A549 (cell line): ENCODE measurements around the gene AQR. TPM values are rescaled to one million over a fixed set of nuclear protein-coding genes. Genes with fewer than 3 reads are reported as not detected.

Experiments used
- ATAC-seq, 2 experiments: fragments of 200-7000 bp in 1 of 2; fragments of >200 bp in 1 of 2; cut with Nextera tagmentation in 1 of 2; cut with Tn5 transposase in 1 of 2; 3 replicates each; pipeline versions ENCODE4 v1.8.0 to v1.9.1; 2018 to 2020; ENCODE audit warnings: mild to moderate bottlenecking in 1 of 2, moderate library complexity in 1 of 2
- CTCF ChIA-PET: fragments of 300-600 bp; sonication (Branson Sonifier 250); formaldehyde crosslinking; extraction: SDS; loops from one replicate; lab custom pipeline; 2021; ENCODE audit warnings: antibody characterized with exemption, inconsistent platforms; lab: Yijun Ruan, JAX
- POLR2A ChIA-PET: fragments of 350-600 bp; formaldehyde crosslinking; extraction: SDS; loops from one replicate; lab custom pipeline; 2021; ENCODE audit warnings: antibody characterized with exemption, inconsistent platforms; lab: Yijun Ruan, JAX
- DNase-seq, 2 experiments: peaks; one replicate each; pipeline versions ENCODE4 v3.0.0 to v3.0.0-alpha.2; 2011 to 2016; ENCODE audit warnings: low read depth in 1 of 2, low spot score in 1 of 2
- FAIRE-seq: peaks from 2 replicates; lab custom pipeline; 2011; peaks lifted over from hg19 to GRCh38; lab: Jason Lieb, UNC
- H3K27ac ChIP-seq, 2 experiments: fragments of >200 bp; sonication (Bioruptor Twin); formaldehyde crosslinking; 3 replicates each; pipeline ENCODE4 v1.5.1; 2016 to 2017
- H3K4me1 ChIP-seq: fragments of >200 bp; sonication (Bioruptor Twin); formaldehyde crosslinking; 3 replicates; pipeline ENCODE4 v1.6.1; 2016
- H3K4me2 ChIP-seq: fragments of >200 bp; sonication (Bioruptor Twin); formaldehyde crosslinking; 3 replicates; pipeline ENCODE4 v1.6.1; 2016
- H3K4me3 ChIP-seq: fragments of >200 bp; sonication (Bioruptor Twin); formaldehyde crosslinking; 3 replicates; pipeline ENCODE4 v1.5.1; 2016
- H3K9me3 ChIP-seq: fragments of >200 bp; sonication (Bioruptor Twin); formaldehyde crosslinking; 3 replicates; pipeline ENCODE4 v1.6.1; 2016
- CBX8 ChIP-seq: fragments of 200-600 bp; sonication (generic); IDR thresholded peaks from 2 replicates; pipeline ENCODE4 v1.6.1; 2016
- CHD2 ChIP-seq: fragments of 150-350 bp; IDR thresholded peaks from 2 replicates; pipeline ENCODE4 v1.6.1; 2014; ENCODE audit warnings: low read length; ENCODE audit not compliant: partially characterized antibody
- CHD4 ChIP-seq: fragments of 200-600 bp; sonication (generic); IDR thresholded peaks from 2 replicates; pipeline ENCODE4 v1.6.1; 2016; ENCODE audit warnings: antibody characterized with exemption, mild to moderate bottlenecking, borderline replicate concordance
- EHMT2 ChIP-seq: fragments of 200-600 bp; sonication (generic); IDR thresholded peaks from 2 replicates; pipeline ENCODE4 v1.6.1; 2016; ENCODE audit warnings: antibody characterized with exemption, low read depth, mild to moderate bottlenecking, moderate library complexity
- EP300 ChIP-seq, 2 experiments: fragments of >200 bp; sonication (Bioruptor Twin); formaldehyde crosslinking; IDR thresholded peaks; 2 replicates in 1 of 2; 3 replicates in 1 of 2; pipeline ENCODE4 v1.6.1; 2016 to 2017
- FOSL2 ChIP-seq, 2 experiments: fragments of 450-650 bp in 1 of 2; fragments of >200 bp in 1 of 2; sonication (Bioruptor Twin) in 1 of 2; formaldehyde crosslinking; IDR thresholded peaks; 2 replicates each; pipeline versions ENCODE4 v1.5.0 to v1.6.1; 2016 to 2020; ENCODE audit warnings: mild to moderate bottlenecking in 1 of 2, moderate library complexity in 1 of 2
- HOXA7 ChIP-seq: fragments of 250-450 bp; sonication (Bioruptor Pico); IDR thresholded peaks from 2 replicates; pipeline ENCODE4 v1.5.0; 2020; ENCODE audit warnings: mild to moderate bottlenecking, moderate library complexity
- HOXB13 ChIP-seq: fragments of 250-450 bp; sonication (Bioruptor Pico); IDR thresholded peaks from 2 replicates; pipeline ENCODE4 v1.5.0; 2020; ENCODE audit warnings: low read depth, mild to moderate bottlenecking, moderate library complexity
- HOXB5 ChIP-seq: fragments of 250-450 bp; sonication (Bioruptor Pico); IDR thresholded peaks from 2 replicates; pipeline ENCODE4 v1.5.0; 2020; ENCODE audit warnings: mild to moderate bottlenecking, moderate library complexity
- KDM5A ChIP-seq: fragments of 200-600 bp; sonication (generic); IDR thresholded peaks from 2 replicates; pipeline ENCODE4 v1.6.1; 2016; ENCODE audit warnings: antibody characterized with exemption, mild to moderate bottlenecking
- MAZ ChIP-seq: fragments of 150-350 bp; IDR thresholded peaks from 2 replicates; pipeline ENCODE4 v1.6.1; 2014; ENCODE audit warnings: antibody characterized with exemption, low read depth, low read length, borderline replicate concordance
- NFE2L2 ChIP-seq: fragments of 150-350 bp; conservative IDR thresholded peaks from 2 replicates; pipeline ENCODE4 v1.6.1; 2014; ENCODE audit warnings: low read length
- NPAS2 ChIP-seq: fragments of 250-450 bp; sonication (Bioruptor Pico); IDR thresholded peaks from 2 replicates; pipeline ENCODE4 v1.8.0; 2022; ENCODE audit warnings: mild to moderate bottlenecking, moderate library complexity, borderline replicate concordance
- NR3C1 ChIP-seq: fragments of >200 bp; sonication (Bioruptor Twin); formaldehyde crosslinking; IDR thresholded peaks from 3 replicates; pipeline ENCODE4 v1.6.1; 2017
- PHF8 ChIP-seq: fragments of 200-600 bp; sonication (generic); IDR thresholded peaks from 2 replicates; pipeline ENCODE4 v1.6.1; 2016; ENCODE audit warnings: low read depth, mild to moderate bottlenecking, antibody characterized with exemption, moderate library complexity, borderline replicate concordance
- RCOR1 ChIP-seq: fragments of 150-350 bp; IDR thresholded peaks from 2 replicates; pipeline ENCODE4 v1.6.1; 2014; ENCODE audit warnings: antibody characterized with exemption, low read length, low read depth
- ZNF302 ChIP-seq: fragments of 250-450 bp; sonication (Bioruptor Pico); IDR thresholded peaks from 2 replicates; pipeline ENCODE4 v1.9.0; 2021; ENCODE audit warnings: inconsistent platforms, mild to moderate bottlenecking, moderate library complexity
- ZSCAN20 ChIP-seq: fragments of 250-450 bp; sonication (Bioruptor Pico); IDR thresholded peaks from 2 replicates; pipeline ENCODE4 v1.8.0; 2022; ENCODE audit warnings: mild to moderate bottlenecking, moderate library complexity
- WGBS: methylation state at CpG from one replicate; pipeline ENCODE4 v1.1.6; 2017; ENCODE audit errors: missing lambda C conversion rate; 5-methylcytosine and 5-hydroxymethylcytosine counted together
- polyA plus RNA-seq, 4 experiments: library from polyadenylated mRNA; depleted of rRNA in 3 of 4; stranded (reverse); fragments of >200 nt; fragmentation: RNase III in 1 of 4; extraction: RNeasy Plus Mini Kit Qiagen cat#74134 plus additional on column Dnase treatment in 1 of 4; gene quantifications; 2 replicates in 3 of 4; 3 replicates in 1 of 4; pipeline ENCODE4 v1.2.3, GENCODE V29; 2011 to 2017
- TF ChIP-seq, protein P1 (sequence below): fragments of 200-600 bp; sonication (generic); IDR thresholded peaks from 2 replicates; pipeline ENCODE4 v1.6.1; 2016; ENCODE audit warnings: antibody characterized with exemption, mild to moderate bottlenecking, moderate library complexity
- TF ChIP-seq, protein P2 (sequence below): IDR thresholded peaks from 2 replicates; pipeline ENCODE4 v1.6.1; 2012
- TF ChIP-seq, protein P3 (sequence below): IDR thresholded peaks from 2 replicates; pipeline ENCODE4 v1.6.1; 2012
- TF ChIP-seq, protein P4 (sequence below): fragments of >200 bp; sonication (Bioruptor Twin); formaldehyde crosslinking; IDR thresholded peaks from 3 replicates; pipeline ENCODE4 v1.5.1; 2016
- TF ChIP-seq, protein P5 (sequence below): fragments of 250-450 bp; sonication (Bioruptor Pico); IDR thresholded peaks from 2 replicates; pipeline ENCODE4 v1.5.0; 2021; ENCODE audit warnings: mild to moderate bottlenecking, moderate library complexity, borderline replicate concordance

AQR gene
- polyA plus RNA-seq, 2 of the 4 experiments (the other 2 are of a cell fraction) = 22.3 to 58.5 TPM

DNA sequence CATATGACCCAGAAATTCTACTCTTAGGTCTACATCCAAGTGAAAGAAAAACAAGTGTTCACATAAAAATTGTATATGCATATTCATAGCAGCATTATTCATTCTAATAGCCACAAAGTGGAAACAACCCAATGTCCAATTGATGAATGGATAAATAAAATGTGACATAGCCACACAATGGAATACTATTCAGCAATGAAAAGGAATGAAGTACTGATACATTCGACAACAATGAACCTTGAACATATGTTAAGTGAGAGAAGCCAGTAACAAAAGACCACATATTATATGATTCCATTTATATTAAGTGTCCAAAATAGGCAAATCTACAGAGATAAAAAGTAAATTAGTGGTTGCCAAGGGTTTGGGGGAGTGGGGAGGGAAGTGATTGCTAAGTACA lies 104.0 kb downstream of the AQR start:
- no peak overlapping the region for H3K4me2 ChIP-seq
- H3K4me3 ChIP-seq = no peak overlapping the region
- H3K9me3 ChIP-seq = no peaks in the 10 kb centered on the region
- TF ChIP-seq PHF8 (no peak), EHMT2 (no peak), HOXB13 (no peak), ZNF302 (CRISPR knock-in tag) (no peak), ZSCAN20 (CRISPR knock-in tag) (no peak)
- TF ChIP-seq, protein P1, sequence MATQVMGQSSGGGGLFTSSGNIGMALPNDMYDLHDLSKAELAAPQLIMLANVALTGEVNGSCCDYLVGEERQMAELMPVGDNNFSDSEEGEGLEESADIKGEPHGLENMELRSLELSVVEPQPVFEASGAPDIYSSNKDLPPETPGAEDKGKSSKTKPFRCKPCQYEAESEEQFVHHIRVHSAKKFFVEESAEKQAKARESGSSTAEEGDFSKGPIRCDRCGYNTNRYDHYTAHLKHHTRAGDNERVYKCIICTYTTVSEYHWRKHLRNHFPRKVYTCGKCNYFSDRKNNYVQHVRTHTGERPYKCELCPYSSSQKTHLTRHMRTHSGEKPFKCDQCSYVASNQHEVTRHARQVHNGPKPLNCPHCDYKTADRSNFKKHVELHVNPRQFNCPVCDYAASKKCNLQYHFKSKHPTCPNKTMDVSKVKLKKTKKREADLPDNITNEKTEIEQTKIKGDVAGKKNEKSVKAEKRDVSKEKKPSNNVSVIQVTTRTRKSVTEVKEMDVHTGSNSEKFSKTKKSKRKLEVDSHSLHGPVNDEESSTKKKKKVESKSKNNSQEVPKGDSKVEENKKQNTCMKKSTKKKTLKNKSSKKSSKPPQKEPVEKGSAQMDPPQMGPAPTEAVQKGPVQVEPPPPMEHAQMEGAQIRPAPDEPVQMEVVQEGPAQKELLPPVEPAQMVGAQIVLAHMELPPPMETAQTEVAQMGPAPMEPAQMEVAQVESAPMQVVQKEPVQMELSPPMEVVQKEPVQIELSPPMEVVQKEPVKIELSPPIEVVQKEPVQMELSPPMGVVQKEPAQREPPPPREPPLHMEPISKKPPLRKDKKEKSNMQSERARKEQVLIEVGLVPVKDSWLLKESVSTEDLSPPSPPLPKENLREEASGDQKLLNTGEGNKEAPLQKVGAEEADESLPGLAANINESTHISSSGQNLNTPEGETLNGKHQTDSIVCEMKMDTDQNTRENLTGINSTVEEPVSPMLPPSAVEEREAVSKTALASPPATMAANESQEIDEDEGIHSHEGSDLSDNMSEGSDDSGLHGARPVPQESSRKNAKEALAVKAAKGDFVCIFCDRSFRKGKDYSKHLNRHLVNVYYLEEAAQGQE = no peak
- TF ChIP-seq, protein P2, sequence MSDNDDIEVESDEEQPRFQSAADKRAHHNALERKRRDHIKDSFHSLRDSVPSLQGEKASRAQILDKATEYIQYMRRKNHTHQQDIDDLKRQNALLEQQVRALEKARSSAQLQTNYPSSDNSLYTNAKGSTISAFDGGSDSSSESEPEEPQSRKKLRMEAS = no peak
- TF ChIP-seq, all 56 proteins: peak for 0
- ChIA-PET CTCF (interaction anchor here (1.2 kb wide), 1 partner anchor 157 kb away, joined by 4 read pairs; no protein-coding TSS in a partner anchor), POLR2A (no interaction called here)
- DNase-seq (no peak), FAIRE-seq (peak; percentile 13), ATAC-seq (no peak)
- no peak overlapping the region for H3K27ac ChIP-seq
- no peaks in the 10 kb centered on the region for H3K4me1 ChIP-seq
- WGBS = 95% methylated on average over 1 of the region's 1 CpG

GRCh38 chr15:34861214-34861613 lies 108.3 kb downstream of the AQR start:
- H3K4me2 ChIP-seq = no peak overlapping the region
- TF ChIP-seq, protein P3, sequence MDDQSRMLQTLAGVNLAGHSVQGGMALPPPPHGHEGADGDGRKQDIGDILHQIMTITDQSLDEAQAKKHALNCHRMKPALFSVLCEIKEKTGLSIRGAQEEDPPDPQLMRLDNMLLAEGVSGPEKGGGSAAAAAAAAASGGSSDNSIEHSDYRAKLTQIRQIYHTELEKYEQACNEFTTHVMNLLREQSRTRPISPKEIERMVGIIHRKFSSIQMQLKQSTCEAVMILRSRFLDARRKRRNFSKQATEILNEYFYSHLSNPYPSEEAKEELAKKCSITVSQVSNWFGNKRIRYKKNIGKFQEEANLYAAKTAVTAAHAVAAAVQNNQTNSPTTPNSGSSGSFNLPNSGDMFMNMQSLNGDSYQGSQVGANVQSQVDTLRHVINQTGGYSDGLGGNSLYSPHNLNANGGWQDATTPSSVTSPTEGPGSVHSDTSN = no peak
- TF ChIP-seq, protein P4, sequence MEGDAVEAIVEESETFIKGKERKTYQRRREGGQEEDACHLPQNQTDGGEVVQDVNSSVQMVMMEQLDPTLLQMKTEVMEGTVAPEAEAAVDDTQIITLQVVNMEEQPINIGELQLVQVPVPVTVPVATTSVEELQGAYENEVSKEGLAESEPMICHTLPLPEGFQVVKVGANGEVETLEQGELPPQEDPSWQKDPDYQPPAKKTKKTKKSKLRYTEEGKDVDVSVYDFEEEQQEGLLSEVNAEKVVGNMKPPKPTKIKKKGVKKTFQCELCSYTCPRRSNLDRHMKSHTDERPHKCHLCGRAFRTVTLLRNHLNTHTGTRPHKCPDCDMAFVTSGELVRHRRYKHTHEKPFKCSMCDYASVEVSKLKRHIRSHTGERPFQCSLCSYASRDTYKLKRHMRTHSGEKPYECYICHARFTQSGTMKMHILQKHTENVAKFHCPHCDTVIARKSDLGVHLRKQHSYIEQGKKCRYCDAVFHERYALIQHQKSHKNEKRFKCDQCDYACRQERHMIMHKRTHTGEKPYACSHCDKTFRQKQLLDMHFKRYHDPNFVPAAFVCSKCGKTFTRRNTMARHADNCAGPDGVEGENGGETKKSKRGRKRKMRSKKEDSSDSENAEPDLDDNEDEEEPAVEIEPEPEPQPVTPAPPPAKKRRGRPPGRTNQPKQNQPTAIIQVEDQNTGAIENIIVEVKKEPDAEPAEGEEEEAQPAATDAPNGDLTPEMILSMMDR = no peak
- TF ChIP-seq HOXB5 (no peak), CHD4 (no peak), FOSL2 (IDR thresholded peaks at IDR 0.05) (no peak), FOSL2 (CRISPR knock-in tag; IDR thresholded peaks at IDR 0.05) (no peak), NPAS2 (CRISPR knock-in tag) (no peak)
- WGBS = 95% methylated on average over 4 of the region's 4 CpGs
- H3K4me1 ChIP-seq = peaks cover 4% of the 10 kb centered on the region; the same call in 1 of the 3 replicates
- ATAC-seq = no peak
- DNase-seq = no peak
- no peaks in the 10 kb centered on the region for H3K9me3 ChIP-seq
- ChIA-PET POLR2A (interaction anchor here (0.9 kb wide), 1 partner anchor 9 kb away, joined by 3 read pairs; no protein-coding TSS in a partner anchor), CTCF (interaction anchor here (0.9 to 1.8 kb wide), 2 partner anchors 8 to 240 kb away, joined by 3 to 5 read pairs; no protein-coding TSS in a partner anchor)
- no peak overlapping the region for H3K27ac ChIP-seq
- no peak for FAIRE-seq
- no peak overlapping the region for H3K4me3 ChIP-seq

DNA sequence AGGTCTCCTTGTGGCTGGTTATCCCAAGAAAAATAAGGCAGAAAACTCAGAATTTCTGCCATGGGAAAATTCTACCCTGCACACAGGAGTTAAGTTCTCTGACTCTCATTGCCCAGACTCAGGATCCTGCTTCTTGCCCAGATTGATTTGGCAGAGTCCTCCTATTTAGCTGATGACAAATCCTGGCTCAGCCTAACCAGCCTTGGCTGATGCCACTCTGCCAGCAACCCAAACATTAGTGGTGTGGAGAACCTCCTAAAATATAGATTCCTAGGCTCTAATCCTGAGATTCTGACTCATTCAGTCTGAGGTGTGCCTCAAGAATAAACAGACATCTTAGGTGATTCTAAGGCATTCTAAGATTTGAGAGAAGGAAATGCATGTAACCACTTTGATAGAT lies 113.6 kb downstream of the AQR start:
- H3K9me3 ChIP-seq = no peaks in the 10 kb centered on the region
- DNase-seq (no peak), FAIRE-seq (no peak), ATAC-seq (peak; percentile 46 to 57; a peak in 4 of 6 replicates)
- ChIA-PET CTCF (interaction anchor here (1.6 kb wide), 1 partner anchor 17 kb away, joined by 3 read pairs; no protein-coding TSS in a partner anchor), POLR2A (no interaction called here)
- H3K27ac ChIP-seq = peak overlapping the region in 1 of 2 experiments; percentile 53; a peak in 3 of 6 replicates
- peak overlapping the region; percentile 16 for H3K4me2 ChIP-seq
- peaks cover 17% of the 10 kb centered on the region; the same call in 2 of the 3 replicates for H3K4me1 ChIP-seq
- no peak overlapping the region for H3K4me3 ChIP-seq
- TF ChIP-seq NPAS2 (CRISPR knock-in tag) (no peak), NFE2L2 (no peak), HOXA7 (CRISPR knock-in tag) (no peak), KDM5A (no peak), EP300 (IDR thresholded peaks at IDR 0.05) (no peak), CHD4 (no peak), RCOR1 (no peak), EHMT2 (no peak), NR3C1 (no peak), CHD2 (no peak), CBX8 (no peak), MAZ (no peak), ZNF302 (CRISPR knock-in tag) (no peak)
- TF ChIP-seq, protein P5, sequence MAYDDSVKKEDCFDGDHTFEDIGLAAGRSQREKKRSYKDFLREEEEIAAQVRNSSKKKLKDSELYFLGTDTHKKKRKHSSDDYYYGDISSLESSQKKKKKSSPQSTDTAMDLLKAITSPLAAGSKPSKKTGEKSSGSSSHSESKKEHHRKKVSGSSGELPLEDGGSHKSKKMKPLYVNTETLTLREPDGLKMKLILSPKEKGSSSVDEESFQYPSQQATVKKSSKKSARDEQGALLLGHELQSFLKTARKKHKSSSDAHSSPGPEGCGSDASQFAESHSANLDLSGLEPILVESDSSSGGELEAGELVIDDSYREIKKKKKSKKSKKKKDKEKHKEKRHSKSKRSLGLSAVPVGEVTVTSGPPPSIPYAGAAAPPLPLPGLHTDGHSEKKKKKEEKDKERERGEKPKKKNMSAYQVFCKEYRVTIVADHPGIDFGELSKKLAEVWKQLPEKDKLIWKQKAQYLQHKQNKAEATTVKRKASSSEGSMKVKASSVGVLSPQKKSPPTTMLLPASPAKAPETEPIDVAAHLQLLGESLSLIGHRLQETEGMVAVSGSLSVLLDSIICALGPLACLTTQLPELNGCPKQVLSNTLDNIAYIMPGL (CRISPR knock-in tag) = no peak
- TF ChIP-seq, protein P3 = no peak
